SK-N-MC (cell line): Measurements from ENCODE around the gene SELENOV.

Experiments used
- EZH2 ChIP-seq: fragments of 200-600 bp; sonication (generic); IDR thresholded peaks from one replicate; pipeline ENCODE4 v1.6.1; 2017; ENCODE audit warnings: antibody characterized with exemption
- FOXP2 ChIP-seq: optimal IDR thresholded peaks from 2 replicates; pipeline ENCODE3; 2011; ENCODE audit warnings: mild to moderate bottlenecking, moderate library complexity; ENCODE audit not compliant: insufficient read depth; ENCODE audit errors: extremely low read length, control extremely low read depth
- POLR2AphosphoS5 ChIP-seq: IDR thresholded peaks from 2 replicates; pipeline ENCODE4 v1.6.1; 2012; ENCODE audit warnings: mild to moderate bottlenecking, low read depth, low read length, borderline replicate concordance

- TF ChIP-seq EZH2 (no peak), POLR2AphosphoS5 (no peak), FOXP2 (no peak)
Observed at GRCh38 chr19:39568604-39569003, 53.7 kb downstream of the SELENOV start.
